DND-41 (cell line): ENCODE data around the gene NRG2.

ENCODE experiments used
- ATAC-seq: fragments of 200-7000 bp; cut with Tn5 transposase; 3 replicates; pipeline ENCODE4 v1.9.1; 2021; ENCODE audit warnings: low read depth; ENCODE audit not compliant: insufficient read depth
- DNase-seq: peaks from one replicate; pipeline ENCODE4 v3.0.0-alpha.2; 2020
- H2AFZ ChIP-seq: 2 replicates; pipeline ENCODE4 v1.6.0; 2012; ENCODE audit warnings: low read depth, low read length
- H3K27ac ChIP-seq: 2 replicates; pipeline ENCODE4 v1.5.1; 2012; ENCODE audit warnings: low read length, inconsistent platforms
- H3K27me3 ChIP-seq: fragments of 200-600 bp; sonication (generic); 2 replicates; pipeline ENCODE4 v1.6.0; 2012; ENCODE audit warnings: low read length, mild to moderate bottlenecking, inconsistent platforms; ENCODE audit not compliant: insufficient read depth, poor library complexity
- H3K36me3 ChIP-seq: 2 replicates; pipeline ENCODE4 v1.5.1; 2012; ENCODE audit warnings: low read length, inconsistent platforms; ENCODE audit not compliant: insufficient read depth
- H3K4me1 ChIP-seq: 2 replicates; pipeline ENCODE4 v1.5.1; 2012; ENCODE audit warnings: mild to moderate bottlenecking, low read length; ENCODE audit not compliant: insufficient read depth
- H3K4me2 ChIP-seq: 2 replicates; pipeline ENCODE4 v1.6.0; 2012; ENCODE audit warnings: mild to moderate bottlenecking, moderate library complexity, low read length, inconsistent platforms; ENCODE audit not compliant: insufficient read depth
- H3K4me3 ChIP-seq, 2 experiments: fragments of 200-600 bp in 1 of 2; shearing (Covaris generic) in 1 of 2; 2 replicates each; pipeline ENCODE4 v1.5.1; 2012 to 2016; ENCODE audit warnings: inconsistent platforms in 2 of 2, low read length in 2 of 2, mild to moderate bottlenecking in 2 of 2, low read depth in 1 of 2, moderate library complexity in 1 of 2
- H3K79me2 ChIP-seq: 2 replicates; pipeline ENCODE4 v1.6.0; 2012; ENCODE audit warnings: low read length, inconsistent platforms; ENCODE audit not compliant: insufficient read depth
- H3K9ac ChIP-seq: 2 replicates; pipeline ENCODE4 v1.6.0; 2012; ENCODE audit warnings: low read depth, mild to moderate bottlenecking, inconsistent platforms, low read length, moderate library complexity
- H3K9me3 ChIP-seq: 2 replicates; pipeline ENCODE4 v1.5.1; 2012; ENCODE audit warnings: low read length, moderate library complexity, mild to moderate bottlenecking, inconsistent platforms; ENCODE audit not compliant: insufficient read depth, severe bottlenecking
- H4K20me1 ChIP-seq: 2 replicates; pipeline ENCODE4 v1.6.0; 2012; ENCODE audit warnings: low read length; ENCODE audit not compliant: insufficient read depth
- EZH2 ChIP-seq: IDR thresholded peaks from 3 replicates; pipeline ENCODE4 v1.6.1; 2012; ENCODE audit warnings: borderline replicate concordance, low read depth, mild to moderate bottlenecking, moderate library complexity, low read length, inconsistent platforms; ENCODE audit not compliant: severe bottlenecking
- TF ChIP-seq, protein P1 (sequence below): IDR thresholded peaks from 2 replicates; pipeline ENCODE4 v1.5.1; 2012; ENCODE audit warnings: borderline replicate concordance, low read length, moderate library complexity, mild to moderate bottlenecking; ENCODE audit not compliant: poor library complexity, severe bottlenecking; ENCODE audit errors: extremely low read depth

The NRG2 gene

GRCh38 chr5:139854953-139855352, 188.1 kb downstream of the NRG2 start:
- DNase-seq (no peak), ATAC-seq (no peak)
- Histone ChIP-seq H2AFZ (no peak overlapping the region), H3K4me3 (no peak overlapping the region), H3K79me2 (no peaks in the 10 kb centered on the region), H3K27me3 (peaks cover 30% of the 10 kb centered on the region), H3K9ac (no peak overlapping the region), H3K36me3 (no peaks in the 10 kb centered on the region), H4K20me1 (no peaks in the 10 kb centered on the region), H3K27ac (no peak overlapping the region), H3K9me3 (no peaks in the 10 kb centered on the region), H3K4me2 (no peak overlapping the region), H3K4me1 (no peaks in the 10 kb centered on the region)
- TF ChIP-seq, protein P1, sequence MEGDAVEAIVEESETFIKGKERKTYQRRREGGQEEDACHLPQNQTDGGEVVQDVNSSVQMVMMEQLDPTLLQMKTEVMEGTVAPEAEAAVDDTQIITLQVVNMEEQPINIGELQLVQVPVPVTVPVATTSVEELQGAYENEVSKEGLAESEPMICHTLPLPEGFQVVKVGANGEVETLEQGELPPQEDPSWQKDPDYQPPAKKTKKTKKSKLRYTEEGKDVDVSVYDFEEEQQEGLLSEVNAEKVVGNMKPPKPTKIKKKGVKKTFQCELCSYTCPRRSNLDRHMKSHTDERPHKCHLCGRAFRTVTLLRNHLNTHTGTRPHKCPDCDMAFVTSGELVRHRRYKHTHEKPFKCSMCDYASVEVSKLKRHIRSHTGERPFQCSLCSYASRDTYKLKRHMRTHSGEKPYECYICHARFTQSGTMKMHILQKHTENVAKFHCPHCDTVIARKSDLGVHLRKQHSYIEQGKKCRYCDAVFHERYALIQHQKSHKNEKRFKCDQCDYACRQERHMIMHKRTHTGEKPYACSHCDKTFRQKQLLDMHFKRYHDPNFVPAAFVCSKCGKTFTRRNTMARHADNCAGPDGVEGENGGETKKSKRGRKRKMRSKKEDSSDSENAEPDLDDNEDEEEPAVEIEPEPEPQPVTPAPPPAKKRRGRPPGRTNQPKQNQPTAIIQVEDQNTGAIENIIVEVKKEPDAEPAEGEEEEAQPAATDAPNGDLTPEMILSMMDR, result no peak
- TF ChIP-seq EZH2, result no peak

GRCh38 chr5:139854029-139854605, 189.0 kb downstream of the NRG2 start:
- Histone ChIP-seq H3K9me3 (no peaks in the 10 kb centered on the region), H3K9ac (no peak overlapping the region), H2AFZ (no peak overlapping the region), H4K20me1 (no peaks in the 10 kb centered on the region), H3K4me1 (no peaks in the 10 kb centered on the region), H3K79me2 (no peaks in the 10 kb centered on the region), H3K36me3 (no peaks in the 10 kb centered on the region), H3K27ac (no peak overlapping the region), H3K4me2 (no peak overlapping the region), H3K27me3 (peaks cover 29% of the 10 kb centered on the region), H3K4me3 (no peak overlapping the region)
- ATAC-seq (no peak), DNase-seq (no peak)
- TF ChIP-seq EZH2, result no peak
- TF ChIP-seq, protein P1, result no peak

GRCh38 chr5:139852696-139853095, 190.4 kb downstream of the NRG2 start:
- Histone ChIP-seq H3K27me3 (peaks cover 20% of the 10 kb centered on the region), H3K9ac (no peak overlapping the region), H3K4me2 (no peak overlapping the region), H4K20me1 (no peaks in the 10 kb centered on the region), H3K27ac (no peak overlapping the region), H3K4me3 (no peak overlapping the region), H3K36me3 (no peaks in the 10 kb centered on the region), H3K9me3 (no peaks in the 10 kb centered on the region), H2AFZ (no peak overlapping the region), H3K4me1 (no peaks in the 10 kb centered on the region), H3K79me2 (no peaks in the 10 kb centered on the region)
- DNase-seq (no peak), ATAC-seq (no peak)
- TF ChIP-seq, protein P1, result no peak
- no peak for TF ChIP-seq EZH2

DNA sequence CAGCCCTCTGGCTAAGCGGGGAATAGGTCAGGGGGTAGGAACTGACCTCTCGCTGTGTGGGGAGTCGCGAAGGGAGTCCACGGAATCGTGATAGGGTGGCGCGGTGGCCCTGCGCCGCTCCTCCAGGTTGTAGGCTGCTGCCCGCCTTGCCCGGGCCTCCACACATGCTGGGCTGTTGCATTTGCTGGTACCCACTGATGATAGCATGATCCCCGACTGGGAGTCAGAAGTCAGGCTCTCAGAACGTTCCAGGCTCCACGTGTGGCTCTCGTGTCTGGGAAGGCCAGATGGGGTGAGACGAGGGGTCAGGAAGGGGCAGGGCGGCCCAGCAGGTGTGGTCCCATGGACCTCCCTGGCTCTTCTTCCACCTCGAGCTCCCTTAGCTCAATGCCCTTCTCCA, 191.5 kb downstream of the NRG2 start:
- Histone ChIP-seq H3K27me3 (peaks cover 11% of the 10 kb centered on the region), H3K36me3 (no peaks in the 10 kb centered on the region), H3K4me2 (no peak overlapping the region), H4K20me1 (no peaks in the 10 kb centered on the region), H3K9me3 (no peaks in the 10 kb centered on the region), H3K4me3 (no peak overlapping the region), H3K27ac (no peak overlapping the region), H3K4me1 (no peaks in the 10 kb centered on the region), H3K9ac (no peak overlapping the region), H3K79me2 (no peaks in the 10 kb centered on the region), H2AFZ (no peak overlapping the region)
- ATAC-seq, result no peak
- TF ChIP-seq EZH2, result no peak
- TF ChIP-seq, protein P1, result no peak
- DNase-seq, result no peak
